Stimulated activated CD4-positive, alpha-beta T cell treated with anti-CD3 and anti-CD28 coated beads, TNF-alpha, amount 100 ng/mL, for 1 hour (primary cell): ENCODE results near the gene ERICH4.

Experiments used
- DNase-seq, 3 donors: peaks; one replicate each; pipeline ENCODE4 v3.0.0-alpha.2; 2020; ENCODE audit warnings: low read depth in 3 of 3, low spot score in 1 of 3

ERICH4 gene

DNA sequence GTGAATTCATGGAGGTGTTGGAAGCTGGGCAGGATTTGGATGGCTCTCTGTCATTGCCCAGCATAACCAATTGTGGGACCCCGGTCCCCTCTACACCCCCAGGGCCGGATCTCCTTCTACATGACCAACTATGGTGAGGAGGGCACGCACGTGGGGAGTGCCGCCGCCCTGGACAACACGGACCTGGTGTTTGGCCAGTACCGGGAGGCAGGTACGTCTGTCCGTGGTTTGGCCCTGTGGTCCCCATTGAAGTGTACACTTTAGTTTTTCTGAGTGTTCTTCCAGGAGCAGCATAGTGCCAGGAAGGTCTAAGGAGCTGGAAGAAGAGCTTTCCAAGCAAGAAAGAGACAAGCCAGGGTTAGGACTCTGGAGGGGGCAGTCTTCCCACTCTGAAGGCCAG, 29.0 kb upstream of the ERICH4 start:
- DNase-seq: no peak

DNA sequence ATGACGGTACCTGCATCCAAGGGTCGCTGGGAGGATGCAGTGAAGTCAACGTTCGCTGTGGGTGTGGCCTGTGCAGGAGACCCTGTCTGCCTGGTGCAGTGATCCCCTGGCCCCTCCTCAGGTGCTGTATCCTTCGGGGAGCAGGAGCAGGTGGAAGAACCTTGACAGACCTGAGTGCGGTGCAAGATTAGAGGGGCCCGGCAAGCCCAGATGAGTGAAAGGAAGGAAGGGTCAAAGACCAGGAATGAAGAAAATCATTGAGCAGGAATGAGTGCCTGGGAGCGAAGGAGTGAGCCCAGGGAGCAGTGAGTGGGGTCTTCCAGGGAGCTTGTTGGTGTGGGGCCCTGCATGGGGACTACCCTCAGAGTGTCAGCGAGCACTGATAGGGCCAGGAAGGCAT, 28.5 kb upstream of the ERICH4 start:
- DNase-seq: no peak

DNA sequence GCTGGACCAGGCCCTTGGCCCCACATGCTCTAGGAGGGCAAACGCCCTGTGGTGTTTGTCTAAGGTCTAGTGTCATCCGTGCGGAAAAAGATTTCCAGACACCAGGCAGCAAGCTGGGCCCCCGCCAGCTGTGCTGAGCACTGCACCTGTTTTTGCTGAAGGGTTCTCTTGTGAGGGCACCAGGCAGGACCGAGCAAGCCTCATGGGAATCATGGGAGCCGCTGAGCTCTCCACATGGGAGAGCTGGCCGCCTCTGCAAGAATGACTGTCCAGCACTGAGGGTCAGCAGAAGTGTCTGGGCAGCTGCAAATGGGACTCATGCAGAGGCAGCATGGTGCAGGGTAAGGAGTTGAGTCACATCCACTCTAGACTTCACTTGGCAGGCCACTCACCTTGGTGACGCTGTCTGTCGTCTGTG, 27.8 kb upstream of the ERICH4 start:
- no peak for DNase-seq

DNA sequence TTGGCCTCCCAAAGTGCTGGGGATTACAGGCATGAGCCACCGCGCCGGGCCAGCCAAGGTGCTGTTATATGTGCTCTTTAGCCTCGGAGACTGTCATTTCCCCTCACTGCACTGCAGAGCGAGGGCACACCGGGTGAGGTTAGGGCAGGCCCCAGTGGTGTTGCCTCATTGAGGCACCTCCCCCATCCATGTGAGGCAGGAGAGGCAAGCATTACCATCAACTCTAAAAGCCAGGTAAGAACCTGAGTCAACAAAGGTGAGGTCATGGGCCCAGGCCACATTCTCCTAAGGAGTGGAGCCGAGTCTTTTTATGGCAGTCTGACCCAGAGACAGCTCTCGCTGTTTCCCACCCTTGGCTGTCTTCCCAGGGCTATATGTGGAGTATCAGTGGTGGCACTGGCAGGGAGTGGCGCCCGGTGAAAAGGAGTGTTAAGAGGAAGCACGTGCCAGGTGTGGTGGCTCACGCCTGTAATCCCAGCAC, 26.7 kb upstream of the ERICH4 start:
- no peak for DNase-seq

DNA sequence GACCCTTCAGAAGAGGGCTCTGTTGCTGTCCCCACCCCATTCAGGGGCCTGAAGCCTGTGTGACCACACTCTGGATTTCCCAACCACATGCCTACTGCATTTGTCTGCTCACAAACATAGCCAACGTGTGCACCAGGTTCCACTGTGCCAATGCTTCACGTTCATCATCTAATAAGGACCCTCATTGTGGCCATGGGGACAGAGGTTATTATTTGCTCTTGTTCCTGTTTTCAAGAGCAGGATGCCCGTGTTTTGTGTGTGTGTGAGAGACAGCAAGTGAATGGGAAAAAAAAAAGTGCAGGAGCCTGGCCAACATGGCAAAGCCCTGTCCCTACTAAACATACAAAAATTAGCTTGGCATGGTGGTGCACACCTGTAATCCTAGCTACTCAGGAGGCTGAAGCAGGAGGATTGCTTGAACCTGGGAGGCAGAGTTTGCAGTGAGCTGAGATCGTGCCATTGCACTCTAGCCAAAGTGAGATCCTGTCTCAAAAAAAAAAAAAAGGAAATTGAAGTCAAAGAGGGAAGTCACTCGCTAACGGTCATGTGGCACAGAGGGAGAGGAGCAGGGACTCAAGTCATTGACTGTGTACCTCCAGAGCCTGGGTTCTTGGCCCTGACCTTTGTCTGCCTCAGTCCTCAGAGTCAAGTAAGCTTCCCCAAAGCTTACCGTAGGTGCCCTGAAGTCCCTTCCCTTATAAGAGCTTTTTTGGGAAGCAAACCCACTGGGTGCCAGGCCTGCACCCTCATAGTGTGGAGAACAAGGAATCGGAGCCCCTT, 22.7 kb upstream of the ERICH4 start:
- no peak for DNase-seq

DNA sequence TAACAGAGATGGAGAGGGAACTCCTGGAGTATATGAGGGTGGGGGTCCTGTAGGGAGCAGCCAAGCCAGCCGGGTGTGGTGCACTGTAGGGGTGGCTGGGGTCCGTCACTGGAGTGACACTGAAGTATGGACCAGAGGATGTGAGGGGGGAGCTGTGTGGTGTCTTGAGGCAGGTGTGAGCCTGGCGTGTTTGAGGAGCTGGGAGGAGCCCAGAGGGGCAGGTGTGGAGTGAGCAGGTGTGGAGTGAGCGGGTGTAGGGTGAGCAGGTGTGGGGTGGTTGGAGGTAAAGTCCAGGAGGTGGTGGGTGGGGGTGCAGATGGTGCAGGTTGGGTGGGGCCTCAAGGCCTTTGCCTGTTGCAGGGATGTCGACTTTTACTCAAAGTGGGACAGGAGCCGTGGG, 21.6 kb upstream of the ERICH4 start:
- no peak for DNase-seq

DNA sequence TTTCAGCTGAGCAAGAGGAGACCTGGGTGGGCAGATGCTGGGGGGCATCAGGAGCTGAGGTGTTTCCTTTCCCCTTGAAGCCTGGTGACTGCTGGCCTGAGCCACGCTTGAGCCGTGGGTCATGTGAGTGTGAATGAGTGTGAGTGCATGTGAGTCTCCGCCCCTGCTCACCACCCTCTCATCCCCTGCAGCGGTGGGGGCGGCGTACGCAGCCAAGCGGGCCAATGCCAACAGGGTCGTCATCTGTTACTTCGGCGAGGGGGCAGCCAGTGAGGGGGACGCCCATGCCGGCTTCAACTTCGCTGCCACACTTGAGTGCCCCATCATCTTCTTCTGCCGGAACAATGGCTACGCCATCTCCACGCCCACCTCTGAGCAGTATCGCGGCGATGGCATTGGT, 21.0 kb upstream of the ERICH4 start:
- DNase-seq: no peak

DNA sequence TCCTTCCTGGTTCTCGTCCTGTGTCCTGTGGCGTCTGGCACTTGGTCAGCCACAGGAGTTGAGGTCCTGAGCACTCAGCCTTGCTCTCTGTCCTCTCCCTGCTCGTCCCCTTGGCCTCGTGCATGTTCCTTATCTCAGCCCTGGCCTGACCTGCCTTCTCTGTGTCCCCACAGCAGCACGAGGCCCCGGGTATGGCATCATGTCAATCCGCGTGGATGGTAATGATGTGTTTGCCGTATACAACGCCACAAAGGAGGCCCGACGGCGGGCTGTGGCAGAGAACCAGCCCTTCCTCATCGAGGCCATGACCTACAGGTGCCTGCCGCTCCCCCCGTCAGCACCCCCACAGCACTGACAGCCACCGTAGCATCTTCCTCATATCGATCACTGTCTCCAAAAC, 20.5 kb upstream of the ERICH4 start:
- no peak for DNase-seq

DNA sequence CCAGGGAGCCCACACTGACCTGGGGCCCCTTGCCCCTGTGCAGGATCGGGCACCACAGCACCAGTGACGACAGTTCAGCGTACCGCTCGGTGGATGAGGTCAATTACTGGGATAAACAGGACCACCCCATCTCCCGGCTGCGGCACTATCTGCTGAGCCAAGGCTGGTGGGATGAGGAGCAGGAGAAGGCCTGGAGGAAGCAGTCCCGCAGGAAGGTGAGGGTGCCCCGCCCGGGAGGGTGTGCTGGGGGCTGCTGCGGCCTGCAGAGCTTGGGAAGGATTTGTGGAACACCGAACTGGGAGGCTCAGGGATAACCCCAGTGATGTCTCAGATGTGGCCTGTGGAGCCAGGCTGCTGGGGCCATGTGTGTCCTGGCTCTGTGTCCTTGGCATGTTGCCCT, 20.0 kb upstream of the ERICH4 start:
- DNase-seq: no peak

DNA sequence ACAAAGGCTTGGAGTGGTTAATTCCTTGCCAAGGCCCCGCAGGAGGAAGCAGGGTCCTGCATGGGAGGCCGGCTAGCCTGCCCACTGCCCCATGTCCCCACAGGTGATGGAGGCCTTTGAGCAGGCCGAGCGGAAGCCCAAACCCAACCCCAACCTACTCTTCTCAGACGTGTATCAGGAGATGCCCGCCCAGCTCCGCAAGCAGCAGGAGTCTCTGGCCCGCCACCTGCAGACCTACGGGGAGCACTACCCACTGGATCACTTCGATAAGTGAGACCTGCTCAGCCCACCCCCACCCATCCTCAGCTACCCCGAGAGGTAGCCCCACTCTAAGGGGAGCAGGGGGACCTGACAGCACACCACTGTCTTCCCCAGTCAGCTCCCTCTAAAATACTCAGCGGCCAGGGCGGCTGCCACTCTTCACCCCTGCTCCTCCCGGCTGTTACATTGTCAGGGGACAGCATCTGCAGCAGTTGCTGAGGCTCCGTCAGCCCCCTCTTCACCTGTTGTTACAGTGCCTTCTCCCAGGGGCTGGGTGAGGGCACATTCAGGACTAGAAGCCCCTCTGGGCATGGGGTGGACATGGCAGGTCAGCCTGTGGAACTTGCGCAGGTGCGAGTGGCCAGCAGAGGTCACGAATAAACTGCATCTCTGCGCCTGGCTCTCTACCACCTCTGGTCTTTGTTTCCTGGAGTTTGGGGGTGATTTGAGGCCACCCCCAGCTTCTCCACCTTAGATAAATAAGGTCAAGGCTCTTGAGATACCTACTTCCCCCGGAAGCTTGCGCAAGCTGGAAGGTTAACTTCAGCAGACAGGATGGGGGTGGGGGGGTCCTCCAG, 18.4 kb upstream of the ERICH4 start:
- DNase-seq: no peak

DNA sequence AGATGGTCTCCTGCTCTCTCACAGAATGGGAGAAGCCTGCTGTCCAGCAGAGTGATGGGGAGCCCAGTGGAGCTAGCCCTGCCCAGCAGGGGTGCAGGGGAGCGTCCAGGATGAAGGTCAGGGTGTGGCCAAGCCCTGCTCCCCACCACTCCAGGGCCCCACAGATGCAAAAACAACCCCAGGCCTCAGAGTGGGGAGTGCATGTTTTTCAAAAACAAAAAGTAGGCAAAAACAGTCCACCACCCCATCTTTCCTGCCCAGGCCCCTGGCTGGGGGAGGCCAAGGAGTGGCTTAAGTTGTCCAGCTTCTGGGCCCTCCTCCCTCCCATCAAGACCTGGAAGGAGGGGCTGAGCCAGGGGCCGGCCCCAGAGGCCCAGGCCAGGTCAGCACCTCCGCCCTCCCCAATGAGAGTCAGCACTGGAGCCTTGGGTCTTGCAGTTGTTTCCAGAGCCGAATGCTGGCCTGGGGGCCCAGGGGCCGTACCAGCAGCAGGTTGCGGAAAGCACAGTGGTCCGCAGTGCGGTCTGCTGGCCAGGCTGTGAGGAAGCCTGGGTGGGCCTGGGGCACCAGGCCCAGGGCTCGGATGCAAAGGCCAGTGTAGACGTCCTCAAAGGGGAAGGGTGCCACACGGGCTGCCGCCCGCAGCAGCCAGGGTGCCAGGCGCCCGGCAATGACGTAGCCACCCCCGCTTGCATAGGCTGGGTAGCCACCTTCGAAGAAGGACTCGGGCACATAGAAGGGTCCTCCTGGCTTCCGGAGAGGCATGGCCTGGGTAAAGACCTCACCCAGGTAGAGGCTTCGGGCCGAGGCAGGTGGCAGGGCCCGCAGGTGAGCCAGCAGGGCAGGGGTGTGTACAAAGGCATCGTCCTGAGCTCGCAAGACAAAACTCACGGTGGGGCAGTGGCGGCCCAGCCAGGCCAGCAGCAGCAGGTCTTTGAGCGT, 17.5 kb upstream of the ERICH4 start:
- no peak for DNase-seq

DNA sequence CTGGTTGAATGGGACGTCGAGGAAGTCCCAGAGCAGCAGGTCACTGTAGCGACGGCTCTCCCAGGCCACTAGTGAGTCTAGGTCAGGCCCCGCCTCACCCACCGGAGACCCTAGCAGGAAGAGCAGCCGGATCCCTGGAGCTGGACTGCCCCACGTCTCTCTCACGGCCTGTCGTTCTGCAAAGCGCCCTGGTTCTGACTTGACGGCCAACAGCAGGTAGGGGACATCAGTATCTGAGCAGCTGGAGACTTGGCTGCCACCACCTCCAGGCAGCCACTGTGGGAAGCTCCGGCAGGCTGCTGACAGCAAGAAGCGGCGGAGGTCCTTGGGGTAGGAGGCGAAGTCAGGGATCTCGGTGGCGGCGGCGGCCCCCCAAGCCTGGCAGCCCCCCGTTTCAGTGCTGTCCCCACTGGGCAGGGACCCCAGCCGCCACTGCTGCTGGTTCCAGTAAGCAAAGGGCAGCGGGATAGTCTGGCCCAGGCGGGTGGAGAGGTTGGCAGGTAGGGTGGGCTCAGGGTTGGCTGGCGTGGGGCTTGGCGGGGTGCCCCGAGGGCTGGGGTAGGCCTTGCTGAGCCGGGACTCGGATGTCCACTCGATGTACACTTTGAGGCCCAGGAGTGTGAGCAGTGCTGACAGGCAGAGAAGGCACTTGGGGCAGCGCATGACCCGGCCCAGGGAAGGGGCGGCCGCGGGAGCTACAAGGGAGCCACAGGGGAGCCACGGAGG, 16.7 kb upstream of the ERICH4 start:
- no peak for DNase-seq

DNA sequence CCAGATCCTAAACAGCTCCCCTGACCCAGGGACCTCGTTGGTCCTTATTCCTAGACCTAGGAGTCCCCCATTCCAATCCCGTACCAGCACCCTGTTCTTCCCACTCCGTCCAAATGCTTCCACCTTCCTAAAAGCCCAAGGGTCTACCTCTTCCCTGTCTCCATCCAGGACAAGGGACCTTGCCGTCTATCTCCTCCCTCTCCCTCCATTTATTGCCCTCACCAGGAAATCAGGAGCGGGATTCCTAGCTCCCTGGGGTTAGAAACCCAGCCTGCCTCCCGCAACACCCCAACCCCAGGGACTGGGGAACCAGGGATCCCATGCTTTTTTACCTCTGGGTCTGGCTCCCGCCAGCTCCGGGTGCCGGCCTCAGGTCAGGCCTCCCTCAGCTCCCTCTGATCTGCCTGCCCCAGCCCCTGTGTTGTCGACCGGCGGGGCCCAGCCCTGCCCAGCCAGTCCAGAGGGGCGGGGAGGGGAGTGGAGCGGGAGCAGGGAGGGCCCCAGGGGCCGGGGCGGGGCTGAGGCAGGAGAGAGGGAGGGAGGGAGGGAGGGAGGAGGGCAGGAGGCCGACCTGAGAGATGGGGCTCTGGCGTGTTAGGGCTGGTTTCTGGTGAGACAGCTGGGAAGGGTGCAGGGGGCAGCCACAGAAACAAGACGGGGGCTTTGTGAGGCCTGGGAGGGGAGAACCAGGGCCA, 15.9 kb upstream of the ERICH4 start, which contains the start of gene B3GNT8:
B3GNT8 (minus strand) TSS at position 423 of the 695 bp plus-strand sequence. CDS start 596 bp downstream, outside the sequence.
- peak in 1 of 3 donors; percentile 16 for DNase-seq

DNA sequence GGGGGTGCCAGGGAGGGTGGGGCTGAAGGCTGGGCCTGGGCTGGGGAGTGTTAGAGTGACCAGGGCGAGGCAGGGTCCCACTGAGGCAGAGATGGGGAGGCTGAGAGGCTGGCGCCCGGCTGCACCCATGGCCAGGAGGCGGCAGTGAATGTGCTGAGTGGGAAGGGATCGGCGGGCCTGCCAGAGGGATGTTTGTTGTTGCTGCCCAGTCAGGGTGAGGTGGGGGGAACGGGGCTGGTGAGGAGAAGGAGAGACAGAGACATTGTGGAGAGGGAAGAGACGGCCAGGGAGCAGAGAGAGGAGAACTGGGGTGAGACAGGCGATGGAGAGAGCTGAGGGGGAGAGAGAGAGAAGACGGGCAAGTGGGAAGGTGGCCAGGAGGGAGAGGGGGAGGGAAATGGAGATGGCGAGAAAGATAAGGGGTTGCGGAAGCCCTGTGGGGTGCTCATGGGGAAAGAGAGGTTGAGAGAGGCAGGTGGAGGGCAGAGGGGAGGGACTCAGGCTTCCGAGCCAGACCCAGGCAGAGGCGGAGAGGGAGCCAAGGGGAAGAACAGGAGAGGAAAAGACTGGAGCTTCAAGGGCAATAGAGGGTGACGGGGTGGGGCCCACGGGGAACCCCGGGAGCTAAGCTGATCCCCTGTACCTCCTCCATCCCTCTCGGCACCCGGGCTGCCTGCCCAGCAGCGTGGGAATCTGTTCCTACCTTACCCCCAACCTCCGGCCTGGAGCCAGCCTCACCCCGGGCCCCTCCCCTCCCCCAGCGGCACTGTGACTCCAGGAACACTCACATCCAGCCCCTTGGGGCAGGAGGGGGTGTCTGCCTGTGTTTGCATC, 15.1 kb upstream of the ERICH4 start:
- peak in 1 of 3 donors; percentile 15 for DNase-seq

DNA sequence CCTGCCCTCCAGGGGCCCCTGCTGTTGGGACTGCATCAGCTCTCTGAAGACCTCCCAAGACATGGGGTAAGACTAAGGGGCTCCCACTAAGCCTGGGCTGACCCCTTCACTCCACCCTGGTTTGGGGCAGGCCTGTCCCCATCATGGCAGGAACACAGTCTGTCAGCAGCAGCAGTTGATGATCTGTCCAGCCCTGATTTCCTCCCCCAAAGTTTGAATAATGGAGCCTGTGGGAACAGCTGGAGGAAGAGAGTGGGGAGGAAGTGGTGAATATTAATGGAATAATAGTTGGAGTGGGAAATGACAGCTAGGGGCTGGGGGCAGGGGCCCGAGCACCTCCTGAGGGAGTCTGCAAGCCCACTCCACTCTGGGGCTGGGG, 14.5 kb upstream of the ERICH4 start:
- no peak for DNase-seq

DNA sequence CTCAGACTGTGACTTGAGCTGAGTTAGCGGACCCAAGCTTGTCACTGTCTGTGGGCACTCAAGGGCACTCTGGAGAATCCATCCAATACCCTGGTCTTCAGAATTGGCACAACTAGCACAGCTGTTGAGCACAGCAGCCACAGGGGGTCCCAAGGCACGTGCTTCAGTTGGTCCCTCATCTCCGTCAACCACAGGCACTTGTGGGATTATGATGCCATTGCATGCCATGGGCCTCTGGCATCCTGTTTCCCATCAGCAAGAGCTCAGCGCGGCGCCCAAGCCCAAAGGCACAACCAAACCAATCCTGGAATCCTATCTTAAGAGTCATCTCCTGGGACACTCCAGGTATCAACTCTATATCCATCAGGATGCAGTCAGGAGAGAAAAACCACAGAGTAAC, 12.0 kb upstream of the ERICH4 start:
- no peak for DNase-seq

DNA sequence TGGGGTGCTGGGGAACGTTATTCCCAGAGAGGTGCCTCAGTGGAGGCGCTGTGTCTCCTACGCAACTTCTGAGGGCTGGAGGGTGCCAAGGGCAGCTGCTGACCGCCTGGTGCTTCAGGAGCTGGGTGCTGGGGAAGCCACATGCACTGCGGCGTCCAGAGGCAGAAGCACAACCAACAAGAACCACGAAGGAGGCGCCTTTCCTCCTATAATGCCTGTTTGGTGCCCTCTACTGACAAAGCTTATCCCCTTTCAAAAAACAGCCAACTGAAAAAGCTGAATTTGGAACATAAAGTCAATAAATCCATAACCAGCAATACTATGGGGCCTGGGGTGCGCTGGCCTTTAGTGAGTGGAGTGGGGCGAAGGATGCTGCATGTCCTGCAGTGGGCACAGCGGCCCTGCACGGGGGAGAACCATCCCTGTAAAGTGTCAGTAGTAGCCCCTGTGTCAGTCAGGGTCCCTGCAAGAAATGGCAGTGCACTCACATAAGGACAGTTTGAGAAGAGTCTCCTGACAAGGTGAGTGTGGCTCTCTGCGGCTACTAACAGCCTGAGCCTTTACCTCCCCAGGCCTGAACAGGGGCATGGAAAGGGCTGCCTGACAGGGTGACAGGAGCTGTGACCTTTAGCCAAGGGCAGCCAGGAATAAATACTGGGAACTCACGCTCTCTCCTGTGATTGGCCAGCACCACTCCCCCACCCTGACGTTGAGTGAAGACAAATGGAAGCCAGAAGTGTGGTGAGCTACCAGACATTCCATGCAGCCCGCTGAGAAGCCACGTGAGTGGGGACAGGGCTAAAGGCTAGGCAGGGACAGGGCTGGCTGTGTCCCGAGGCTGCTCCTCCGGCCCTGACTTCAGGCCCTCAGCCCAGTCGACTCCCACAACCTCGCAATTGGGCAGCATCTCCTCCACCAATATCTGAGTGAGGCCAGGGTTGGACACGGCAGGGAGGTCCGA, 11.2 kb upstream of the ERICH4 start:
- no peak for DNase-seq

DNA sequence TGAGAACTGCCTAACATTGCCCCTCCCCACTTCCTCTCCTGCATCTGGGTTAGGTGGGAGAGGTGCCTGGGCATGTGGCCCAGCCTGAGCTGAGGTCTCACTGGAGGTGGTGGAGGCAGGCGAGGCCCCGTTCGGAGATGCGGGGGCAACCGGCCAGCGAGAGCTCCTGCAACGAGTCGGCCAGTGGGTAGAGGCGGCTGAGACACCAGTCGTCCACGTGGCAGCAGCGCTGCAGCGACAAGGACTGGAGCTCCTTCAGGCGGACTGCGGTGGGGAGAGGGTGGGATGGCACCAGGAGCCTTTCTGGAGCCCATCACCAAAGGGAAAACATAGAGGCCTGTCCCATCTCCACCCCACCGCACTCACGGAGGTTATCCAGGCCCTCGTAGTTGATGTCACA, 9.8 kb upstream of the ERICH4 start:
- no peak for DNase-seq
